Keratinocyte (primary cell): Measurements from ENCODE around the gene TRIM47. TPM values are rescaled to one million over a fixed set of nuclear protein-coding genes. Genes with fewer than 3 reads are reported as not detected.

ENCODE experiments used
- DNase-seq: peaks from one replicate; pipeline ENCODE4 v3.0.0-alpha.2; 2011; ENCODE audit warnings: low read depth, missing footprints, low spot score
- FAIRE-seq: peaks from 2 replicates; lab custom pipeline; 2011; peaks lifted over from hg19 to GRCh38; lab: Jason Lieb, UNC
- H2AFZ ChIP-seq: 2 replicates; pipeline ENCODE4 v1.6.0; 2012; ENCODE audit warnings: low read length, control low read depth, inconsistent platforms; ENCODE audit not compliant: control insufficient read depth
- H3K27ac ChIP-seq: 2 replicates; pipeline ENCODE4 v1.5.1; 2011; ENCODE audit warnings: low read length; ENCODE audit not compliant: control insufficient read depth, insufficient read depth
- H3K27me3 ChIP-seq: 3 replicates; pipeline ENCODE4 v1.6.0; 2011; ENCODE audit warnings: low read length; ENCODE audit not compliant: control insufficient read depth, insufficient read depth; ENCODE audit errors: extremely low read depth
- H3K36me3 ChIP-seq, 2 experiments: 2 replicates in 1 of 2; 3 replicates in 1 of 2; pipeline ENCODE4 v1.5.1; 2011; ENCODE audit warnings: low read length in 2 of 2, mild to moderate bottlenecking in 1 of 2; ENCODE audit not compliant: control insufficient read depth in 2 of 2, insufficient read depth in 2 of 2; ENCODE audit errors: extremely low read depth in 1 of 2
- H3K4me1 ChIP-seq: 3 replicates; pipeline ENCODE4 v1.5.1; 2011; ENCODE audit warnings: low read length; ENCODE audit not compliant: control insufficient read depth, insufficient read depth; ENCODE audit errors: extremely low read depth
- H3K4me2 ChIP-seq: 3 replicates; pipeline ENCODE4 v1.6.0; 2011; ENCODE audit warnings: low read depth, low read length; ENCODE audit not compliant: control insufficient read depth, insufficient read depth; ENCODE audit errors: extremely low read depth
- H3K4me3 ChIP-seq, 3 experiments: fragments of 200-600 bp in 1 of 3; sonication (generic) in 1 of 3; 2 replicates in 2 of 3; 3 replicates in 1 of 3; pipeline ENCODE4 v1.5.1; 2011 to 2016; ENCODE audit warnings: low read length in 3 of 3, mild to moderate bottlenecking in 3 of 3, control low read depth in 2 of 3, inconsistent platforms in 1 of 3, low read depth in 1 of 3, mixed read lengths in 1 of 3, mixed run types in 1 of 3, moderate library complexity in 1 of 3; ENCODE audit not compliant: control insufficient read depth in 2 of 3, insufficient read depth in 2 of 3; ENCODE audit errors: extremely low read depth in 1 of 3
- H3K79me2 ChIP-seq: 2 replicates; pipeline ENCODE4 v1.6.0; 2012; ENCODE audit warnings: low read length; ENCODE audit not compliant: control insufficient read depth, insufficient read depth
- H3K9ac ChIP-seq: 3 replicates; pipeline ENCODE4 v1.6.0; 2011; ENCODE audit warnings: low read length; ENCODE audit not compliant: control insufficient read depth, insufficient read depth; ENCODE audit errors: extremely low read depth
- H3K9me1 ChIP-seq: 3 replicates; pipeline ENCODE4 v1.6.0; 2011; ENCODE audit warnings: low read length; ENCODE audit not compliant: control insufficient read depth, insufficient read depth; ENCODE audit errors: extremely low read depth
- H3K9me3 ChIP-seq: 2 replicates; pipeline ENCODE4 v1.5.1; 2012; ENCODE audit warnings: low read depth, low read length; ENCODE audit not compliant: control insufficient read depth
- H4K20me1 ChIP-seq: 3 replicates; pipeline ENCODE4 v1.6.0; 2011; ENCODE audit warnings: low read length; ENCODE audit not compliant: control insufficient read depth, insufficient read depth; ENCODE audit errors: extremely low read depth
- EZH2 ChIP-seq: IDR thresholded peaks from one replicate; pipeline ENCODE4 v1.6.1; 2012; ENCODE audit warnings: inconsistent platforms, mild to moderate bottlenecking, low read length, moderate library complexity
- dilution Hi-C: fragments of 300-500 bp; cut with MboI; formaldehyde crosslinking; loops from one replicate; pipeline ENCODE4 v1.7.0; 2020; ENCODE audit warnings: low sequenced_read_pairs; ENCODE audit not compliant: extremely low pct_ligation_motif_present
- polyA plus RNA-seq, 5 experiments: library from polyadenylated mRNA; depleted of rRNA in 3 of 5; stranded (reverse) in 3 of 5; stranded (forward) in 1 of 5; unstranded in 1 of 5; fragments of >200 nt; gene quantifications; 1 replicate in 1 of 5; 2 replicates in 3 of 5; 3 replicates in 1 of 5; pipeline versions ENCODE4 v1.2.1 to v1.2.3, GENCODE V29; 2011 to 2012; ENCODE audit warnings: missing spikeins in 2 of 5, low read depth in 1 of 5, low replicate concordance in 1 of 5
- TF ChIP-seq, protein P1 (sequence below), 3 experiments: IDR thresholded peaks in 1 of 3; conservative IDR thresholded peaks in 1 of 3; optimal IDR thresholded peaks in 1 of 3; 2 replicates in 2 of 3; 3 replicates in 1 of 3; pipeline versions ENCODE3 to v1.5.1; 2011; ENCODE audit warnings: low read length in 3 of 3, mild to moderate bottlenecking in 3 of 3, moderate library complexity in 2 of 3, control low read depth in 1 of 3, inconsistent platforms in 1 of 3; ENCODE audit not compliant: insufficient read depth in 2 of 3; ENCODE audit errors: extremely low read depth in 1 of 3

Gene TRIM47
- polyA plus RNA-seq, 1 donor (not counting 4 experiments of a cell fraction or from before 2014, with no cell fraction given): 9.4 TPM

DNA sequence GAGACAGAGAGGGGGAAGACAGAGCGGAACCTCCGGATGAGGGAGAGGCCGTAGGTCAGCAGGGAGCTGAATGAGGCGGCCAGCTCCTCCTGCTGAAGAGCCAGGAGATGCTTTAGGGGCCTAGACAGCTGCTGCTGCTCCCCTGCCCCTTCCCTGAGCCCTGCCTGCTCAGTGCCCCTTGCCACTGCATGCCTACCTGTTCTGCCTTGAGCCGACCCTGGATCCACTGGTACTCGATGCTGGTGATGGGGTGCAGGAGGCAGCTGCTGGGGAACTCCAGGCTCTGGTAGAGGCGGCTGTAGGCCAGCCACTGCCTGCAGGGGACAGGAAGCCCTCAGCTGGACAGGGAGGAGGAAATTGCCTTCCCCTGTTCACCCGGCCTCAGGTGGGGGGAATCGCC is 41.8 kb downstream of the TRIM47 start:
- Histone ChIP-seq H3K4me3 (no peak overlapping the region), H3K9me1 (no peaks in the 10 kb centered on the region), H3K9ac (no peak overlapping the region), H4K20me1 (no peaks in the 10 kb centered on the region), H3K4me1 (no peaks in the 10 kb centered on the region), H2AFZ (no peak overlapping the region), H3K9me3 (no peaks in the 10 kb centered on the region), H3K36me3 (no peaks in the 10 kb centered on the region), H3K27me3 (no peaks in the 10 kb centered on the region), H3K4me2 (no peak overlapping the region), H3K79me2 (no peaks in the 10 kb centered on the region), H3K27ac (no peak overlapping the region)
- no peak for DNase-seq
- dilution Hi-C loops: no loop called here
- no peak for FAIRE-seq
- TF ChIP-seq EZH2: no peak
- TF ChIP-seq, protein P1, sequence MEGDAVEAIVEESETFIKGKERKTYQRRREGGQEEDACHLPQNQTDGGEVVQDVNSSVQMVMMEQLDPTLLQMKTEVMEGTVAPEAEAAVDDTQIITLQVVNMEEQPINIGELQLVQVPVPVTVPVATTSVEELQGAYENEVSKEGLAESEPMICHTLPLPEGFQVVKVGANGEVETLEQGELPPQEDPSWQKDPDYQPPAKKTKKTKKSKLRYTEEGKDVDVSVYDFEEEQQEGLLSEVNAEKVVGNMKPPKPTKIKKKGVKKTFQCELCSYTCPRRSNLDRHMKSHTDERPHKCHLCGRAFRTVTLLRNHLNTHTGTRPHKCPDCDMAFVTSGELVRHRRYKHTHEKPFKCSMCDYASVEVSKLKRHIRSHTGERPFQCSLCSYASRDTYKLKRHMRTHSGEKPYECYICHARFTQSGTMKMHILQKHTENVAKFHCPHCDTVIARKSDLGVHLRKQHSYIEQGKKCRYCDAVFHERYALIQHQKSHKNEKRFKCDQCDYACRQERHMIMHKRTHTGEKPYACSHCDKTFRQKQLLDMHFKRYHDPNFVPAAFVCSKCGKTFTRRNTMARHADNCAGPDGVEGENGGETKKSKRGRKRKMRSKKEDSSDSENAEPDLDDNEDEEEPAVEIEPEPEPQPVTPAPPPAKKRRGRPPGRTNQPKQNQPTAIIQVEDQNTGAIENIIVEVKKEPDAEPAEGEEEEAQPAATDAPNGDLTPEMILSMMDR (optimal IDR thresholded peaks at IDR 0.05 in 1 of 3, IDR thresholded peaks at IDR 0.05 in 1 of 3, conservative IDR thresholded peaks at IDR 0.05 in 1 of 3; ENCODE audit: extremely low read depth in 1 of 3, insufficient read depth in 2 of 3, low read length in 3 of 3): no peak

DNA sequence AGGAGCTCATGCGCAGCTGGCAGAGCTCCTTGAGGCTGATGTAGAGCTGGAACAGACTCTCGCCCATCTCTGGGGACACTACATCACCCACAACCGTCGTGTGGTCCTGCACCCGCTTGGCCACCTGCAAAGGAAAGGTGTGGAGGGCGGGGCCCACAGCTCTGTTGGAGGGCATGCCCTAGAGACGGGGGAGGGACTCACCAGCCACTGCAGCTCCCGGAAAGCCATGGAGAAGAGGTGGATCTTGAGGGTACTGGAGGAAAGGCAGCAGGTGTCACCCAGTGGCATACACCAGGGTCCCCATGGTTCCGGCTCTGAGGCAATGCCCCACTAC is 42.8 kb downstream of the TRIM47 start:
- H3K4me2 ChIP-seq: no peak overlapping the region
- H3K9me1 ChIP-seq: no peaks in the 10 kb centered on the region
- H3K27ac ChIP-seq: no peak overlapping the region
- FAIRE-seq (no peak), DNase-seq (no peak)
- TF ChIP-seq, protein P1 (optimal IDR thresholded peaks at IDR 0.05 in 1 of 3, IDR thresholded peaks at IDR 0.05 in 1 of 3, conservative IDR thresholded peaks at IDR 0.05 in 1 of 3; ENCODE audit: extremely low read depth in 1 of 3, insufficient read depth in 2 of 3, low read length in 3 of 3): no peak
- TF ChIP-seq EZH2: no peak
- no peaks in the 10 kb centered on the region for H3K36me3 ChIP-seq
- no peaks in the 10 kb centered on the region for H3K79me2 ChIP-seq
- no peaks in the 10 kb centered on the region for H3K4me1 ChIP-seq
- no peaks in the 10 kb centered on the region for H4K20me1 ChIP-seq
- no peak overlapping the region for H2AFZ ChIP-seq
- no peak overlapping the region for H3K4me3 ChIP-seq
- no peaks in the 10 kb centered on the region for H3K9me3 ChIP-seq
- H3K9ac ChIP-seq: no peak overlapping the region
- dilution Hi-C loops: no loop called here
- H3K27me3 ChIP-seq: no peaks in the 10 kb centered on the region
